SK-N-SH treated with all-trans-retinoic acid at 6 μM for 48 hours (cell line): ENCODE data around the gene DCTD.

Experiments
- ATAC-seq: fragments of 200-7000 bp; cut with Tn5 transposase; 3 replicates; pipeline ENCODE4 v1.9.1; 2020; ENCODE audit warnings: mild to moderate bottlenecking, moderate library complexity
- ARNTL ChIP-seq: fragments of 450-650 bp; formaldehyde crosslinking; IDR thresholded peaks from 2 replicates; pipeline ENCODE4 v1.5.0; 2020; ENCODE audit warnings: low read depth, mild to moderate bottlenecking, moderate library complexity, borderline replicate concordance
- BACH2 ChIP-seq: fragments of 250-450 bp; sonication (Bioruptor Pico); IDR thresholded peaks from 2 replicates; pipeline ENCODE4 v1.9.0; 2021; ENCODE audit warnings: mild to moderate bottlenecking, borderline replicate concordance
- ESRRG ChIP-seq: fragments of 250-450 bp; sonication (Bioruptor Pico); IDR thresholded peaks from 2 replicates; pipeline ENCODE4 v1.6.1; 2021; ENCODE audit warnings: mild to moderate bottlenecking
- GLIS3 ChIP-seq: fragments of 250-450 bp; sonication (Bioruptor Pico); IDR thresholded peaks from 2 replicates; pipeline ENCODE4 v1.5.0; 2020; ENCODE audit warnings: mild to moderate bottlenecking, moderate library complexity
- ISL1 ChIP-seq: fragments of 250-450 bp; sonication (Bioruptor Pico); IDR thresholded peaks from 2 replicates; pipeline ENCODE4 v2.1.2; 2022; ENCODE audit warnings: mild to moderate bottlenecking, moderate library complexity
- OSR1 ChIP-seq: fragments of 250-450 bp; sonication (Bioruptor Pico); IDR thresholded peaks from 2 replicates; pipeline ENCODE4 v1.8.0; 2022; ENCODE audit warnings: moderate library complexity, mild to moderate bottlenecking, inconsistent platforms
- POU6F1 ChIP-seq: fragments of 250-450 bp; sonication (Bioruptor Pico); IDR thresholded peaks from 2 replicates; pipeline ENCODE4 v1.8.0; 2021; ENCODE audit warnings: low read depth, mild to moderate bottlenecking, moderate library complexity, borderline replicate concordance
- PPARA ChIP-seq: fragments of 250-450 bp; sonication (Bioruptor Pico); IDR thresholded peaks from 2 replicates; pipeline ENCODE4 v1.5.0; 2020; ENCODE audit warnings: mild to moderate bottlenecking, borderline replicate concordance
- RARB ChIP-seq: fragments of 250-450 bp; sonication (Bioruptor Pico); IDR thresholded peaks from 2 replicates; pipeline ENCODE4 v1.8.0; 2021; ENCODE audit warnings: mild to moderate bottlenecking, moderate library complexity
- SNAI2 ChIP-seq: fragments of 250-450 bp; sonication (Bioruptor Pico); IDR thresholded peaks from 2 replicates; pipeline ENCODE4 v1.5.0; 2020; ENCODE audit warnings: mild to moderate bottlenecking, moderate library complexity
- TCF4 ChIP-seq: fragments of 250-450 bp; sonication (Bioruptor Pico); IDR thresholded peaks from 2 replicates; pipeline ENCODE4 v1.8.0; 2021; ENCODE audit warnings: mild to moderate bottlenecking, moderate library complexity, borderline replicate concordance
- TOX ChIP-seq: fragments of 250-450 bp; sonication (Bioruptor Pico); IDR thresholded peaks from 2 replicates; pipeline ENCODE4 v1.8.0; 2021; ENCODE audit warnings: mild to moderate bottlenecking, moderate library complexity, borderline replicate concordance
- TSHZ2 ChIP-seq: fragments of 250-450 bp; sonication (Bioruptor Pico); IDR thresholded peaks from 2 replicates; pipeline ENCODE4 v1.5.0; 2020; ENCODE audit warnings: mild to moderate bottlenecking, moderate library complexity
- ZC3H10 ChIP-seq: fragments of 250-450 bp; sonication (Bioruptor Pico); IDR thresholded peaks from 2 replicates; pipeline ENCODE4 v1.5.1; 2021; ENCODE audit warnings: mild to moderate bottlenecking, moderate library complexity
- ZFP3 ChIP-seq: fragments of 250-450 bp; sonication (Bioruptor Pico); IDR thresholded peaks from 2 replicates; pipeline ENCODE4 v1.5.0; 2020; ENCODE audit warnings: mild to moderate bottlenecking, moderate library complexity
- ZFP30 ChIP-seq: fragments of 450-650 bp; formaldehyde crosslinking; IDR thresholded peaks from 2 replicates; pipeline ENCODE4 v1.5.0; 2022; ENCODE audit warnings: mild to moderate bottlenecking, moderate library complexity
- ZNF70 ChIP-seq: fragments of 450-650 bp; formaldehyde crosslinking; IDR thresholded peaks from 2 replicates; pipeline ENCODE4 v1.5.0; 2020; ENCODE audit warnings: mild to moderate bottlenecking, moderate library complexity
- ZNF8 ChIP-seq: fragments of 450-650 bp; formaldehyde crosslinking; IDR thresholded peaks from 2 replicates; pipeline ENCODE4 v1.5.0; 2020; ENCODE audit warnings: mild to moderate bottlenecking, moderate library complexity
- TF ChIP-seq, protein P1 (sequence below): fragments of 250-450 bp; sonication (Bioruptor Pico); IDR thresholded peaks from 2 replicates; pipeline ENCODE4 v1.5.1; 2020; ENCODE audit warnings: low read depth, mild to moderate bottlenecking, moderate library complexity
- TF ChIP-seq, protein P2 (sequence below): fragments of 250-450 bp; sonication (Bioruptor Pico); IDR thresholded peaks from 2 replicates; pipeline ENCODE4 v1.5.1; 2021; ENCODE audit warnings: mild to moderate bottlenecking, moderate library complexity

DCTD gene

DNA sequence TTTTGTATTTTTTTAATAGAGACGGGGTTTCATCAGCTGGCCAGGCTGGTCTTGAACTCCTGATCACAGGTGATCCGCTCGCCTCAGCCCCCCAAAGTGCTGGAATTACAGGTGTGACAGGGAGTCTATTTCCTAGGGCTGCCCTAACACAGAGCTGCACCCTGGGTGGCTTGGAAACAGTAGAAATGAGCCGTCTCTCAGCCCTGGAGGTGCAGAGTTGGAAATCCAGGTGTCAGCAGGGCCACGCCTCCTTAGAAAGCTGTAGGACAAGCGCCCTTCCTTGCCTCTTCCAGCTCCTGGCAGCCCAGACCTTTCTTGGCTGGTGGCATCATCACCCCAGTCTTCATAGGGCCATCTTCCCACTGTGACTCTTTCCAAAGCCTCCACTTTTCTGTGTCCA lies 71.6 kb downstream of the DCTD start:
- TF ChIP-seq TCF4 (CRISPR knock-in tag) (no peak), ZNF70 (CRISPR knock-in tag) (no peak), ZC3H10 (CRISPR knock-in tag) (no peak), GLIS3 (CRISPR knock-in tag) (no peak), ZFP3 (CRISPR knock-in tag) (no peak), TSHZ2 (no peak), PPARA (no peak), OSR1 (CRISPR knock-in tag) (no peak), TOX (CRISPR knock-in tag) (no peak), ZNF8 (CRISPR knock-in tag) (no peak), ISL1 (CRISPR knock-in tag) (no peak)
- TF ChIP-seq, protein P1, sequence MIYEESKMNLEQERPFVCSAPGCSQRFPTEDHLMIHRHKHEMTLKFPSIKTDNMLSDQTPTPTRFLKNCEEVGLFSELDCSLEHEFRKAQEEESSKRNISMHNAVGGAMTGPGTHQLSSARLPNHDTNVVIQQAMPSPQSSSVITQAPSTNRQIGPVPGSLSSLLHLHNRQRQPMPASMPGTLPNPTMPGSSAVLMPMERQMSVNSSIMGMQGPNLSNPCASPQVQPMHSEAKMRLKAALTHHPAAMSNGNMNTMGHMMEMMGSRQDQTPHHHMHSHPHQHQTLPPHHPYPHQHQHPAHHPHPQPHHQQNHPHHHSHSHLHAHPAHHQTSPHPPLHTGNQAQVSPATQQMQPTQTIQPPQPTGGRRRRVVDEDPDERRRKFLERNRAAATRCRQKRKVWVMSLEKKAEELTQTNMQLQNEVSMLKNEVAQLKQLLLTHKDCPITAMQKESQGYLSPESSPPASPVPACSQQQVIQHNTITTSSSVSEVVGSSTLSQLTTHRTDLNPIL (CRISPR knock-in tag), result no peak
- no peak for ATAC-seq

DNA sequence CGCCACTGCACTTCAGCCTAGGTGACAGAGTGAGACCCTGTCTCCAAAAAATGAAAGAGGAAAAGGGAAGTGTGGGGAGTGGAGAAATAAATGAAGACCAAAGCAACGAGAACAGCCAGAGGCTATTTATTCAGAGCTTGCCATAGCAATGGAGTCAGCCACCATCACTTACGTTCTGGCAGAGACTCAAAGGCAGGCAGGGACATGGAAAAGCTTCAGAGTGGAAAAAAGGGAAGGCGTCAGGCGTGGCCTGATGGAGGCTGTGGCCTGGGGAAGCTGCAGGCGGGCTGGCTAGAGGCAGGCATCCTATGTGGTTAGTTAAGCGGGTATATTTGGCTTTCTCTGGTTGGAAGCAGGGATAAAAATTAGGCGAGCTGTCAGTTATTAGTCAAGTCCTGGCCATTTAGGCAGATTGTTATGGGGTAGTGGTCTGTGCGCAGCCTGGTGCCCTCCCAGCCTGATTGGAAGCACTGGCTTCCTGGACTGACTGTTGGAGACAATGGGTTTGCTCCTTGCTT lies 73.3 kb downstream of the DCTD start:
- ATAC-seq, result no peak
- TF ChIP-seq ZFP3 (CRISPR knock-in tag), result no peak
- TF ChIP-seq ZNF70 (CRISPR knock-in tag), result no peak
- TF ChIP-seq ESRRG (CRISPR knock-in tag), result no peak
- TF ChIP-seq ARNTL (CRISPR knock-in tag), result no peak
- no peak for TF ChIP-seq ISL1 (CRISPR knock-in tag)
- TF ChIP-seq TOX (CRISPR knock-in tag), result no peak
- TF ChIP-seq RARB, result no peak
- no peak for TF ChIP-seq ZFP30 (CRISPR knock-in tag)
- TF ChIP-seq TCF4 (CRISPR knock-in tag), result no peak
- TF ChIP-seq BACH2 (CRISPR knock-in tag), result no peak
- no peak for TF ChIP-seq OSR1 (CRISPR knock-in tag)
- TF ChIP-seq TSHZ2, result no peak
- no peak for TF ChIP-seq POU6F1 (CRISPR knock-in tag)
- TF ChIP-seq SNAI2 (CRISPR knock-in tag), result no peak
- no peak for TF ChIP-seq PPARA

DNA sequence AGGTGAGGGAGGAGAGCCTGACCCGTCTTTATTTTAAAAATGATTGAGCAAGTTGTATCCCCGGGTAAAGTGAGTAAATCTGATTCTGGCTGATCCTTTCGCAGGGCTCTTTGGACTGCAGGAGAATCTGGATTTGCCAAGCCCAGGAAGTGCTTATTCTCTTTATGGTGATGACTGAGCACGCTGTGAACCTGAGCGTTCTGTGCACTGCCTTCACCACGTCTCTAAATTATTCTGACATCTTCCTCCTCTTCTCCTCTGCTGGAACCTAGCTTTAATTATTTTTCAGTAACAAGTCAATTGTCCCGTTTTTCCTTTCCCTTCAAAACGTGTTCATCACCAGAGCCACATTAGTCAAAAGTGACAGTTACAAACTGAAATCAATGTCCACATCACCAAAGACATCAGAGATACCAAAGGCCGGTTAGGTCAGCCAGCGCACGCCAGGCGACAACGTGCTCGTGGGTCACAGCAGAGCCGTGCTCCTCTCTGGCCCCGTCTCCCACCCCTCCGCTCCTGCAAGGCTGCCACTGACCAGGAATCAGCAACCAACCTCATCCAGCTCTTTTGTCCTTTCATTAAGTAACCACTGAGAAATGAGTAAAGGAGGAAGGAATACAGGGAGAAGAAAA lies 74.3 kb downstream of the DCTD start:
- TF ChIP-seq POU6F1 (CRISPR knock-in tag) (no peak), ZNF70 (CRISPR knock-in tag) (no peak), ZNF8 (CRISPR knock-in tag) (no peak)
- TF ChIP-seq, protein P2, sequence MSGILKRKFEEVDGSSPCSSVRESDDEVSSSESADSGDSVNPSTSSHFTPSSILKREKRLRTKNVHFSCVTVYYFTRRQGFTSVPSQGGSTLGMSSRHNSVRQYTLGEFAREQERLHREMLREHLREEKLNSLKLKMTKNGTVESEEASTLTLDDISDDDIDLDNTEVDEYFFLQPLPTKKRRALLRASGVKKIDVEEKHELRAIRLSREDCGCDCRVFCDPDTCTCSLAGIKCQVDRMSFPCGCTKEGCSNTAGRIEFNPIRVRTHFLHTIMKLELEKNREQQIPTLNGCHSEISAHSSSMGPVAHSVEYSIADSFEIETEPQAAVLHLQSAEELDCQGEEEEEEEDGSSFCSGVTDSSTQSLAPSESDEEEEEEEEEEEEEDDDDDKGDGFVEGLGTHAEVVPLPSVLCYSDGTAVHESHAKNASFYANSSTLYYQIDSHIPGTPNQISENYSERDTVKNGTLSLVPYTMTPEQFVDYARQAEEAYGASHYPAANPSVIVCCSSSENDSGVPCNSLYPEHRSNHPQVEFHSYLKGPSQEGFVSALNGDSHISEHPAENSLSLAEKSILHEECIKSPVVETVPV (CRISPR knock-in tag), result no peak
- TF ChIP-seq, all 23 proteins: peak for 0
- no peak for ATAC-seq
